Fibroblast of skin of scalp (primary cell): ENCODE results near the gene TULP3.

Experiments used
- DNase-seq: peaks from one replicate; pipeline ENCODE4 v3.0.0-alpha.2; 2013

Gene TULP3

GRCh38 chr12:2934371-2934770, 43.7 kb downstream of the TULP3 start:
- no peak for DNase-seq

DNA sequence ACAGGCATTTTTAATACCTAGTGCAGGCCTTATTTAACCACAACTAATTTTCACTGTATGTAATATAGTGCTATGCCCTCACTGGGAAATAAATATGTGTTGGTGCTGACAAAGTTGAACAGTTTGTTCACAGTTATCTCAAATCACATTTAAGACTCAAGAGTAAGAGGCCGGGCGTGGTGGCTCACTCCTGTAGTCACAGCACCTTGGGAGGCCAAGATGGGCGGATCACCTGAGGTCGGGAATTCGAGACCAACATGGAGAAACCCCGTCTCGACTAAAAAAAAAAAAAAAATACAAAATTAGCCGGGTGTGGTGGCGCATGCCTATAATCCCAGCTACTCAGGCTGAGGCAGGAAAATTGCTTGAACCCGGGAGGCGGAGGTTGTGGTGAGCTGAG, 45.6 kb downstream of the TULP3 start:
- no peak for DNase-seq

DNA sequence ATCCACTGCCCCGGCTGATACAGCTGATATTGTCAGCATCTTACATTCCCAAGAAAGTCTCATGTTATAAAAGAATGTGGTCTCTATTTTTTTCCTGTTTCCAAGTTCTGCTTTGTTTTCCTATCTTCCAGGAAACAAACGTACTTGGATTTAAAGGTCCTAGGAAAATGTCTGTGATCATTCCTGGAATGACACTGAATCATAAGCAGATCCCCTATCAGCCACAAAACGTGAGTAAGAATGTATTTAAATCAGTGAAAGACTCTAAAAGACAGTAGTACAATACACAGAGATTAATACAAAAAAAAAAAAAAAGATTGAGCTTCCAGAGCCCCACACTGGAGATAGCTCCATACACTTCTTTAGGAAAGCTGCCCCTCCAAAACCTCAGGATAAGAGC, 46.8 kb downstream of the TULP3 start:
- no peak for DNase-seq

GRCh38 chr12:2939191-2939590, 48.5 kb downstream of the TULP3 start:
- DNase-seq: no peak

GRCh38 chr12:2940564-2940963, 49.9 kb downstream of the TULP3 start:
- DNase-seq: no peak

- DNase-seq: no peak
Observed at GRCh38 chr12:2941524-2941923, 50.8 kb downstream of the TULP3 start.

GRCh38 chr12:2944401-2945047, 53.8 kb downstream of the TULP3 start:
- no peak for DNase-seq

DNA sequence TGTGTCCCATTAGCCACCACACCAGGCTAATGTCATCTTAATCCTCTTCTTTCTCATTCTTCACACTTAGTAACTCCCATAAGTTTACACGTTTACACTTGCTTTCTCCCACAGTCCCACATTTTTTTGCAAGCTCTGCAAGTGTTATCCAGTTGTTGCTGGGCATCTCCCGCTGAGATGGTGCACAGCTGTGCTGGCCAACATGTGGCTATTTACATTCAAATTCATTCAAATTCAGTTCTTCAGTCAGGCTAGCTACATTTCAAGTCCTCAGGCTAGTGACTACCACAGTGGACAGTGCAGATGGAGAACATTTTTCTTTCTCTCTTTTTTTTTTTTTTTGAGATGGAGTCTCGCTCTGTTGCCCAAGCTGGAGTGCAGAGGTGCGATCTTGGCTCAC, 58.7 kb downstream of the TULP3 start:
- DNase-seq: no peak

GRCh38 chr12:2955888-2956287, 65.2 kb downstream of the TULP3 start:
- DNase-seq: no peak

DNA sequence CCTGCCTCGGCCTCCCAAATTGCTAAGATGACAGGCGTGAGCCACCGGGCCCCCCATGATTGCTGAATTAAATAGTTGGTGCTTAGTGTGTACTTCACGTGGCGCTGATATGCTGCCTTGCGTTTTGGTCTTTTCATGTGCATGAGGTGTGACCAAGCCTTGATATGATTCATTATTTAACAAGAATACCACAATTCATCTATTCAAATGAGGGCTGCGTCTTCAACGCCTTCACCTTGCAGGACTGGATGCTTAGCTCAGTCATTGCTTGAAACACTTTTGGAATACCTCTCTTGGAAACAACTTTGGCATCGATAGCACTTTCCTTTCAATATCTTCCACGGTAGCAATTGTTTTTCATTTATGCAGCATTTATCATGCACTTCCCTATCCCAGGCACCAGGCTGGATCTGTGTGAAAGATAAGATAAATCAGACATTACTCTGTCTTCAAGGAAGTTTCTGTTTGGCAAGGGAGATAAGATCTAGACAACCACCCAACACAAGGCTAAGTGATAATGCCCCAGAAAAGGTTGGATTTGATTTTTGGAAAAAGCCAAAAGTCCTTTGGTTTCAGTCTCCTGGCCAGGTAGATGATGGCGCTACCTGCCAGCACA, 67.2 kb downstream of the TULP3 start:
- no peak for DNase-seq

GRCh38 chr12:2958432-2959191, 67.9 kb downstream of the TULP3 start:
- DNase-seq: peak; percentile 88

DNA sequence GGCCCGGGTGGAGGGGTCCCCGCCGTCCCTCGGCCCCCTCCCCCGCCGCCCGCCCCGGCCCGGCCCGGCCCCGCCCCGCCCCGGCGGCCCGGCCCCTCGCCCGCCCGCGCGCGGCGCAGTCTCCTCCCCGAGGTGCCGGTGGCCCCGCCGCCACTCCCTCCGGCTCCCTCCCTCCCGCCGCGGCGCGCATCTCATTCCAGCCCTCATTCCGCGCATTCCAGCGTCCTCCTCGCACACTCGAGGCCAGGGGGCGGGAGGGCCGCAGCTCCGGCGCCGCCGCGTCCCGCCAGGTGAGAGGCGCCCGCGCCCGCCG, 68.5 kb downstream of the TULP3 start, which contains the start of gene TEAD4:
Gene TEAD4, plus strand, starts transcription at position 206 of the 313 bp plus-strand sequence.
- DNase-seq: peak; percentile 92

DNA sequence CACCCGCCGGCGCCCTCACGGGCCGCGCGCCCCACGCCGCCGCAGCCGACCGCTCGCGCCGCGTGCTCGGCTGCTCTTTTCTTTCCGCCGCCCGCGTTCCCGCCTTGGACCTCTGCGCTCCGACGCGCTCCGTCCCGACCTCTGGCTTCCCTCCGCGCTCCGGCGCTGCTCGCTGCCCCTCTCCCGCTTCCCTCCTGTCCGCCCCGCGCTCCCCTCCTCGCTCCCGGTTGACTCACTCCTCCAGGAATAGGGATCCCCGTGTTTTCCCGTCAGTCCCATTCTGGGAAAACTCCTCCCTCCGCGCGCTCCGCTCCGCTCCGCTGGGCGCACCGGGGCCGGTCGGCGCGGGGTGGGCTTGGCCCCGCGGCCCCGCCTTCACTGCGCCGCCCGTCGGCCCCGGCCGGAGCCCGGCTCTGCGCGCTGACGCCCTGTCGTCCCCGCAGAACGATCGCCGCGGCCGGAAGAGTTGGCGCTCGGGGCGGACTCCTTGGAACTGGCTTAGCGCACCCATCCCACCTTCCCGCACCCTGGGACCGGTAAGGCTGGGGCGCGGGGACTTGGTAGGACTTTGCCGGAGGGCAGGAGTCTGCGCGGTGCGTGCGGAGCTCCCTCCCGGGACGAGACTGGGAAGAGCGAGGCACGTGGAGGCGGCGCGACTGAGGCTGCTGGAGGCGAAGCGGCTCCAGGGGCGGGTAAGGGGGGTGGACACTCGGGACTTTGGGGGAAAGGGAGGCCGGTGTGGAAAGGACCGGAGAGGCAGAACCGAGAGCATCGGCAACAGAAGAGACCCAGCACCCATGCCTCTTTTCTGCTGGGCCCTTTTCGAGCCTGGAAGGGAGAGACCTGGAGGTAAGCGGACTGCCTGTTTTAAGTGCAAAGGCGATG, 69.1 kb downstream of the TULP3 start:
- DNase-seq: peak; percentile 77

DNA sequence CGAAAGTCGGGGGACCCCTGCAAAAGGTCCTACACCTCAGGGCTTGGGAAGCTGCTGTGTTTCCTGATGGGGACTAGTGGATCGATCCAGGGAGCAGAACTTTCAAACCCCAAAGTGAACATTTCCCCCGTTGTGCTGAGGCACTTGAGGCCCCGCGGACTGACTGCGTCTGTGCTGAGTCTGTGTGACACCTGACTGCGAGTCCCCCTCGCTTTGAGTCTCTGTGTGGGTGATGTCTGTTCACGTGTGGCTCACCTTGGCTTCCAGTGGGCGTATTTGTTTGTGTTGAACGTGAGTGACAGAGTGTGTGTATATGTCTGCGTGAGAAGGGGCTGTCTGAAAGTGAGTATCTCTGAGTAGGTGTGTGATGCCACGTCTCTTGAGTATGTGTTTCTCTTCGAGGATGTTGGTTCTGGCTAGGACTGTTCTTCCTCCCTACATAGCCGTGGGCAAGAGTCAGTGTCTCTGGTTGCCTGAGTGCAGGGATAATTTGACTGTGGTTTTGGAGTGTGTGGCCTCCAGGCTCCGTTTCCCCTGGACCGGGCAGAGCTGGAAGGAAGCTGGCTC, 69.8 kb downstream of the TULP3 start:
- peak; percentile 44 for DNase-seq

DNA sequence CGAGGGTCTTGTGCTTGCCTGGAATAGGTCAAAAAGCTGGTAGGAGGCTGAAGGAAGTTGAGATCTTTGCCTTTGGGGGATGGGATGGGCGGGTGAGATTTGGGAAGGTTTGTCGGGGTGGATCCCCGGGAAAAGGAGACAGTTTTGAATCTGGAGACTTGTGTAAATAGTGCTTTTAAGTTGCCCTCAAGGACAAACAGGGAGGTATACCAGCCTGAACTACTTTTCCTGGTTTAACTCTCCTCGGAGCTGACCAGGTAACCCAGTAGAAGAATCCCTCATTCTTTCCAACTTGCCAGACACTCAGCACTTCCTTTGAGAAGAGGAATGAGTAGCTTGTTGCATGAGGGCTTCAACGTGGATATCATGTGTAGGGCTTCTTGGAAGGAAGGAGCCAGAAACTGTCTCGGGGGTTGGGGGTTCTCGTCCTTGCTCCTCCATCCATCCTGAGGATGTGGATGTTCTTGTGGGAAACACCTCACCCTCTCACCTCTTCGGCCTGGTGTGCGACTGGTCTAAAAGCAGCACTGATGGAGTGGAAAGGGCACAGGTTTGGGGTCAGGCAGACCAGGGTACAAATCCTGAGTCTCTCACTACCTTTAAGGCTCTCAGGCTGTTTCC, 70.4 kb downstream of the TULP3 start:
- DNase-seq: no peak

DNA sequence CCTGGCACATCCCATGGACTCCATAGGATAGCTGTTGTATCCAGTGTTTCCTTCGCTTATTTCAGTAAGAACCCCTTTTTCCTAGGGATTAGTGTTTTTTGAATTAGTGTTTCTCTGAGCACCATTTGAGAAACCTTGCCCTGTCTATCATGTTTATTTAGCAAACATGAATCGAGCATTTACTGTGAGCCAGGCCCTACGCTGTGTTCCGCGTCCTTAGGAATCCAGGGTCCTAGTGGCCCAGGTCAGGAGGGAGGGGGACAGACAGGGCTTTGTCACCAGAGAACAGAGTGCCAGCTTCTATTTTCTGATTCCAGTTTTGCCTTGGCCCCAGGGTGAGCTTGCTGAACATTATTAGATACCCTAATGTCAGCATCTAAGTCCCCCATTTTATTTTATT, 71.0 kb downstream of the TULP3 start:
- no peak for DNase-seq

- DNase-seq: no peak
Observed at GRCh38 chr12:2963154-2963759, 72.6 kb downstream of the TULP3 start.

- peak; percentile 64 for DNase-seq
Observed at GRCh38 chr12:2963760-2964292, 73.1 kb downstream of the TULP3 start.

GRCh38 chr12:2967651-2968050, 77.0 kb downstream of the TULP3 start:
- no peak for DNase-seq

DNA sequence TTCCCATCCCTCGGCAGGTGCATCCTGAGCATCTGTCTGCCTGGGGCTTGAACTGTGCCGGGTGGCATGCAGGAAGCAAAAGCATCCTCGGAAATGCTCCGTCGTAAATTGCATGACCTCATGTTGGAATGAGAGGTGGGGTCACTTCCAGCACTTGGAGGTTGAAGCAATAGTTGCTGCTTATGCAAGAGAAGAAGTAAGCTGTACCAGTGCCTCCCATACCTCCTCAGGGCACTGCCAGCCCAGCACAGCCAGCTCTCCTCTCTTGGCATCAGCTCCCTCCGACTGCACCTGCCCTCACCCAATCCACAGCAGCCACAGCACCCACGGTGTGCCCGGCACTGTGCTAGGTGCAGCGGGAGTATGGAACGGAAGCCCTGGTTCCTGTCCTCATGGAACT, 80.1 kb downstream of the TULP3 start:
- no peak for DNase-seq

DNA sequence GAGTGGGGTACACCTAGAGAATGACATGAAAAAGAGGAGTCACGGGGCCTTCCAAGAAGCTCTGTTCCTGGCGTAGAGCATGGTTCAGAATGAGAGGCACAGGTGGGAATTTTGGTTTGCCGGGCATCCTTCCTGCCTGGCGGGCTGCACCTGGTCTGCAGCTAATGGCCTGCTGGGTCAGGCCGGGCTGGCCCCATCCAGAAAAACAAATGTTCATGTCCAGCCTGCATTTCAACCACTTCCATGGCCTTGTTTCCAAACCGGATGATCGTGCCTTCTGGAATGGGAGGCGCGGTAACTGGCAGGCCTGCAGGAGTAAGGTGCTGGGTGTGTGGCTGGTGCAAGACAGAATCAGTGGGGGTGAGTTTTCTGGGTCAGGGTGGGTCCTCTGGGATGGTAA, 82.9 kb downstream of the TULP3 start:
- no peak for DNase-seq
